NCI-H2196 treated with DMSO at 0.1 percent for 48 hours (cell line): Measurements from ENCODE around the gene C19orf33.

Experiments
- DNase-seq: peaks from one replicate; lab custom pipeline; 2025; ENCODE audit not compliant: unreplicated experiment; lab: John Stamatoyannopoulos, UW

The C19orf33 gene

GRCh38 chr19:38278751-38279150 is 25.3 kb upstream of the C19orf33 start:
- DNase-seq, result no peak

- DNase-seq, result no peak
Measured at GRCh38 chr19:38280030-38280921, 23.8 kb upstream of the C19orf33 start.

- no peak for DNase-seq
Measured at GRCh38 chr19:38281811-38282566, 22.1 kb upstream of the C19orf33 start.

- DNase-seq, result no peak
Measured at GRCh38 chr19:38283271-38283670, 20.8 kb upstream of the C19orf33 start.

GRCh38 chr19:38284422-38284821 is 19.6 kb upstream of the C19orf33 start:
- no peak for DNase-seq

- no peak for DNase-seq
Measured at GRCh38 chr19:38285567-38285966, 18.5 kb upstream of the C19orf33 start.

- no peak for DNase-seq
Measured at GRCh38 chr19:38287604-38288003, 16.4 kb upstream of the C19orf33 start.

GRCh38 chr19:38288123-38288855 is 15.8 kb upstream of the C19orf33 start:
- no peak for DNase-seq

GRCh38 chr19:38289955-38290354 is 14.1 kb upstream of the C19orf33 start:
- DNase-seq, result no peak

- DNase-seq, result no peak
Measured at GRCh38 chr19:38290631-38291147, 13.4 kb upstream of the C19orf33 start.

GRCh38 chr19:38291855-38292254 is 12.2 kb upstream of the C19orf33 start:
- DNase-seq, result no peak

GRCh38 chr19:38293281-38293680 is 10.8 kb upstream of the C19orf33 start:
- DNase-seq, result no peak

GRCh38 chr19:38294090-38294489 is 10.0 kb upstream of the C19orf33 start:
- no peak for DNase-seq

GRCh38 chr19:38298821-38299680 is 5.0 kb upstream of the C19orf33 start:
- DNase-seq, result no peak

GRCh38 chr19:38304352-38304865 is 358 bp downstream of the C19orf33 start:
- DNase-seq, result no peak

- DNase-seq, result peak; percentile 73
Measured at GRCh38 chr19:38304866-38305429, 897 bp downstream of the C19orf33 start.

- no peak for DNase-seq
Measured at GRCh38 chr19:38306236-38306635, 2.2 kb downstream of the C19orf33 start.

- DNase-seq, result no peak
Measured at GRCh38 chr19:38307076-38307475, 3.0 kb downstream of the C19orf33 start.

GRCh38 chr19:38307597-38307996 is 3.5 kb downstream of the C19orf33 start:
- DNase-seq, result no peak
